ENCODE measurements around the gene BTBD3.

The BTBD3 gene

DNA sequence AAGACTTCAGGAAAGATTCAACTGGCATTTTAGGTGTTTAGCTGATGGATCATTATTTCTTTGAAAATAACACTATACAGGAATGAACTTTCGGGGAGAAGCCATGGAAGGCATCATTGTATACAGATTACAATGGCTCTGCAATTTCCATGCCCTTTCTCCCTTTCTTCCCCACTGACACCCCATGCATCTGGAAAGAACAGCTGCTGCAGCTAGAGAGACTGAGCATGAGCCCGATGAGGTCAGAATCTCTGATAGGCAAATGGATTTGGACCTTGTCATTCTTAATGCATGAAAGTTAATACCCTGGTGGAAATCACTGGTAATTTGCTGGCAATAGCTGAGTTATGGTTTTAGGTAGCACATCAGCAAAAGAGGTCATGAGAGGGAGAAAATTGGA lies 54.8 kb downstream of the BTBD3 start:
- DNase-seq: no peak
